Retinal pigment epithelial cell (primary cell): Measurements from ENCODE around the gene ZDHHC22.

ENCODE experiments used
- DNase-seq: peaks from one replicate; pipeline ENCODE4 v3.0.0-alpha.2; 2010; ENCODE audit warnings: low read depth
- H3K4me3 ChIP-seq: 2 replicates; pipeline ENCODE4 v1.5.1; 2011; ENCODE audit warnings: mild to moderate bottlenecking, low read length, control low read depth, moderate library complexity
- TF ChIP-seq, protein P1 (sequence below): conservative IDR thresholded peaks from 2 replicates; pipeline ENCODE4 v1.5.1; 2011; ENCODE audit warnings: low read depth, low read length, control low read depth, inconsistent platforms

ZDHHC22 gene

DNA sequence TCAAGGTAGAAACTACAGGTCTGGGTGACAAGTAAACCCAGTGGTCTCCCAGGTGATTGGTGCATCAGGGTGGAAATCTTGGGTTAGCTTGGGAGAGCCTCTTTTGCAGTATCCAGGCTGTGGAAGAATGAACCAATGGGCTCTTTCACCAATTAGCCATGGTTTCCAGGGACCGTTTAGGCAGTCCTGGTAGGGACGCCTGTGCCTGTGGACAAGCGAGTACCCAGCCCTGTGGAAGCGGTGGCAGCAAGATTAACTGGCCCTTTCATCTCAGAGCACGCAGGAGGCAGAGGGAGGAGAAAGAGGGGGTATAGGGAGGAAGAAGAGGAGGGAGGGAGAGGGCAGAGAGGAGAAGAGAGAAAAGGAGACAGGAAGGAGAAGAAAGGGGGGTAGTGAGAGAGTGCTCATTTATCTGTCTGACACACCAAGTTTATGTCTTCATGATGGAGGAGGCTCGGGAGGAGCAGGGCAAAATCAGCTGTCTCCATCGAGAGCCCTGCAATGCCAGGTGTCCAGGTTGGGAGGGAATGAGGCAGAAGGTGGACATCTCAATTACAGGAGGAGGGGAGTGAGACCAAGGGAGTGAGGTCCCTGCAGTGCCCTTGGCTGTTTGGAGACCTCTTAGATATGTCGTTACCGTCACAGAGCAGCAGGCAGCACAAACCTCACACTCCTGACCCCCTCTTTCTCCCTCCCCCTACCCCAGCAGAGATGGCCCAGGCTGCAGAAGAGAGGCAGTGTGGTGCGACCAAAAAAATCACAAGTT, 4.6 kb upstream of the ZDHHC22 start:
- no peak for DNase-seq
- H3K4me3 ChIP-seq = no peak overlapping the region
- TF ChIP-seq, protein P1, sequence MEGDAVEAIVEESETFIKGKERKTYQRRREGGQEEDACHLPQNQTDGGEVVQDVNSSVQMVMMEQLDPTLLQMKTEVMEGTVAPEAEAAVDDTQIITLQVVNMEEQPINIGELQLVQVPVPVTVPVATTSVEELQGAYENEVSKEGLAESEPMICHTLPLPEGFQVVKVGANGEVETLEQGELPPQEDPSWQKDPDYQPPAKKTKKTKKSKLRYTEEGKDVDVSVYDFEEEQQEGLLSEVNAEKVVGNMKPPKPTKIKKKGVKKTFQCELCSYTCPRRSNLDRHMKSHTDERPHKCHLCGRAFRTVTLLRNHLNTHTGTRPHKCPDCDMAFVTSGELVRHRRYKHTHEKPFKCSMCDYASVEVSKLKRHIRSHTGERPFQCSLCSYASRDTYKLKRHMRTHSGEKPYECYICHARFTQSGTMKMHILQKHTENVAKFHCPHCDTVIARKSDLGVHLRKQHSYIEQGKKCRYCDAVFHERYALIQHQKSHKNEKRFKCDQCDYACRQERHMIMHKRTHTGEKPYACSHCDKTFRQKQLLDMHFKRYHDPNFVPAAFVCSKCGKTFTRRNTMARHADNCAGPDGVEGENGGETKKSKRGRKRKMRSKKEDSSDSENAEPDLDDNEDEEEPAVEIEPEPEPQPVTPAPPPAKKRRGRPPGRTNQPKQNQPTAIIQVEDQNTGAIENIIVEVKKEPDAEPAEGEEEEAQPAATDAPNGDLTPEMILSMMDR = no peak

DNA sequence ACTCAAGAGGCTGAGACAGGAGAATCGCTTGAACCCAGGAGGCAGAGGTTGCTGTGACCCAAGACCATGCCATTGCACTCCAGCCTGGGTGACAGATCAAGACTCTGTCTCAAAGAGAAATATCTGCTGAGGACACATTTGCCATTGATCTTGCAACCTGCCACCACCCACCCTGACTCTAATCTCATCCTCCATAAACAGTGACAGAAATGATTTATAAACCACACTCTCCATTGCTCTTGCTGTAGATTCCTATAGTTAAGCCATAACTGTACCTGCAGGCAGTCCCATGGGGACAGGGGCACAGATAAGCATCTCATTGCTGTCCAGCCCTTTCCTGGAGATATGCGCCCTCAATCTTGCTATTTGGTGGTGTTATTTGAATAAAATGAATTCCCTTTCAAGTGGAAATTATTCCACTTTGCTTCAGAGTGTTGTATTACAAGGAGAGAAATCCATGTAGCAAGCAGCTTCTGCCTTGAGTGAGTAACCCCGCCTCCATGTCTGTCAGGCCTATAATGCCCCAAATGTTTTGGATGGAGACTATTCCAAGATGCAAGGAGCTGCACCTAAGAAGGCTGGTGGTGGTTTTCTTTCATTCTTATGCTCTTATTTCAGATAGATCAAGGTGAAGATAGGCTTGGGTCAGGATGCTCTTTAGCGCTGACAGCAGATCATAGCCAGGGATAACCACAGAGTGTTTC, 3.0 kb upstream of the ZDHHC22 start:
- TF ChIP-seq, protein P1 = no peak
- no peak overlapping the region for H3K4me3 ChIP-seq
- no peak for DNase-seq

- TF ChIP-seq, protein P1 = no peak
- DNase-seq = no peak
These were observed 1.5 kb upstream of the ZDHHC22 start for GRCh38 chr14:77143071-77143470.

GRCh38 chr14:77142005-77142800, 612 bp upstream of the ZDHHC22 start:
- TF ChIP-seq, protein P1 = no peak
- H3K4me3 ChIP-seq = no peak overlapping the region
- DNase-seq = no peak

More at GRCh38 chr14:77143071-77143470, 1.5 kb upstream of the ZDHHC22 start:
- H3K4me3 ChIP-seq = no peak overlapping the region

DNA sequence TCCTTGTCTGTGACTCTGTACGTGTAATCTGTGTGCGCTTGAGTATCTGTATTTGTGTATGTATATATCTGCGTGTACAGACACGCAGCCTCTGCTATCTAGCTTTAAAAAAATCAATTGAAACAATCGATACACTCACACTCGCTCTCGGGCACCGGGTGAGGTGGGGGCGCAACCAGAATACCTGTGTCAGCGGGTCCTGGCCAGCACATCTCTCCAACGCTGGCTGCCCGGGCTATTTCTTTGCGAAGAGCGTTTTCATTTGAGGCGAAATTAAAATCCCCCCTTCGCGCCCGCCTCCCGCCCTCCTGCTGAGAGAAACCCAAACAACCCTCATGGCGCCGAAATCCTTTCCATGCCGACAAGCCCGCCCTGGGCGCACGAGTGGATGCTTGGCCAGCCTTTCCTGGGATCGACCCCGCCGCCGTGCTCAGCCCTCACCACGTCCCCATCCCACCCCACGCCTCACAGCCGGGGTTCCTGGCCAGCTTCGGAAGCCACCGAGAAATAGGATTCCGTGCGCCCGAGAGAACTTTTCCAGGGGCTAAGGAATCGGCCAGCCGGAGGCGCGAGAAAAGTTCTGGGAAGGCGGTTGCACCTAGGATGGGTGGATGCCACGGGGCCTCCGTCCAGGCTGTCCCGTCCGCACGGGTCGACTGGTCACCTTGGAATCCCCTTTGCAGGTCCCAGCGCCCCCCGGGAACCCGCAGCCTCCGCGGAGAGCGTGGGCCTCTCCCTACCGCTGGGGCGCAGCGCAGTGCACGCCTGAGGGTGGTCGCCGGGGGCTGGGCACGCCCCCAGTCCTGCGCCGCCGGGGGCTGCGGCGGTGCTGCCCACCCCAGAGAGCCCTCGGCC, 1.0 kb downstream of the ZDHHC22 start:
- H3K4me3 ChIP-seq = no peak overlapping the region
- no peak for DNase-seq
- TF ChIP-seq, protein P1 = no peak

- no peak for DNase-seq
- TF ChIP-seq, protein P1 = peak; percentile 68
These were observed 1.8 kb downstream of the ZDHHC22 start for GRCh38 chr14:77139540-77140358.

More at GRCh38 chr14:77139540-77140358, 1.8 kb downstream of the ZDHHC22 start:
- H3K4me3 ChIP-seq = no peak overlapping the region
